Nephron progenitor cell (in vitro differentiated cells): ENCODE results near the gene GJB6.

ENCODE experiments used
- DNase-seq: peaks from one replicate; pipeline ENCODE4 v3.0.0; 2021
- H3K27ac Mint-ChIP-seq: 2 replicates; pipeline ENCODE4 v1.8.0; 2021; ENCODE audit warnings: mild to moderate bottlenecking, moderate library complexity, mixed read lengths
- H3K27me3 Mint-ChIP-seq: 2 replicates; pipeline ENCODE4 v1.8.0; 2021; ENCODE audit warnings: mild to moderate bottlenecking, low read depth, mixed read lengths; ENCODE audit not compliant: poor library complexity
- H3K36me3 Mint-ChIP-seq: 2 replicates; pipeline ENCODE4 v1.8.0; 2021; ENCODE audit warnings: low read depth, mixed read lengths
- H3K4me1 Mint-ChIP-seq: 2 replicates; pipeline ENCODE4 v1.8.0; 2021; ENCODE audit warnings: mixed read lengths
- H3K4me3 Mint-ChIP-seq: 2 replicates; pipeline ENCODE4 v1.8.0; 2021; ENCODE audit warnings: mild to moderate bottlenecking, moderate library complexity, mixed read lengths
- H3K9me3 Mint-ChIP-seq: 2 replicates; pipeline ENCODE4 v1.8.0; 2021; ENCODE audit warnings: mild to moderate bottlenecking, moderate library complexity, mixed read lengths
- CTCF ChIP-seq: fragments of 200-600 bp; sonication (generic); IDR thresholded peaks from 2 replicates; pipeline ENCODE4 v1.5.0; 2021; ENCODE audit warnings: antibody characterized with exemption

GJB6 gene

DNA sequence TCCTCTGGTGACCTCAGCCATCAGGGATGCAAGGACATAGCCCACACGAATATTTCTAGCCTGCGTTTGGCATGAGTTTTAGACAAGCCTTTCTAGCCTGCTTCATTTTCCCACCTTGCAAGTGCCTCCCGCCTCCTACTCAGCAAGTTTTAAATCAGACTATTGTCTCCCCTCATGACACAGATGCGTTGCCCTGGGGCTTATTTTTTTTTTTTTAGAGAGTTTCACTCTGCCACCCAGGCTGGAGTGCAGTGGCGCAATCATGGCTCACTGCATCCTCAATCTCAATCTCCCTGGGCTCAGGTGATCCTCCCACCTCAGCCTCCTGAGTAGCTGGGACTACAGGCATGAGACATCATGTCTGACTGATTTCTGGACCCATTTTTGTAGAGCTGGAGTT, 54.0 kb downstream of the GJB6 start:
- Mint-ChIP-seq H3K4me3 (no peak overlapping the region), H3K9me3 (no peaks in the 10 kb centered on the region), H3K27ac (peak overlapping the region; percentile 50), H3K27me3 (peaks cover 29% of the 10 kb centered on the region), H3K36me3 (no peaks in the 10 kb centered on the region), H3K4me1 (peaks cover 23% of the 10 kb centered on the region)
- TF ChIP-seq CTCF: no peak
- DNase-seq: no peak

DNA sequence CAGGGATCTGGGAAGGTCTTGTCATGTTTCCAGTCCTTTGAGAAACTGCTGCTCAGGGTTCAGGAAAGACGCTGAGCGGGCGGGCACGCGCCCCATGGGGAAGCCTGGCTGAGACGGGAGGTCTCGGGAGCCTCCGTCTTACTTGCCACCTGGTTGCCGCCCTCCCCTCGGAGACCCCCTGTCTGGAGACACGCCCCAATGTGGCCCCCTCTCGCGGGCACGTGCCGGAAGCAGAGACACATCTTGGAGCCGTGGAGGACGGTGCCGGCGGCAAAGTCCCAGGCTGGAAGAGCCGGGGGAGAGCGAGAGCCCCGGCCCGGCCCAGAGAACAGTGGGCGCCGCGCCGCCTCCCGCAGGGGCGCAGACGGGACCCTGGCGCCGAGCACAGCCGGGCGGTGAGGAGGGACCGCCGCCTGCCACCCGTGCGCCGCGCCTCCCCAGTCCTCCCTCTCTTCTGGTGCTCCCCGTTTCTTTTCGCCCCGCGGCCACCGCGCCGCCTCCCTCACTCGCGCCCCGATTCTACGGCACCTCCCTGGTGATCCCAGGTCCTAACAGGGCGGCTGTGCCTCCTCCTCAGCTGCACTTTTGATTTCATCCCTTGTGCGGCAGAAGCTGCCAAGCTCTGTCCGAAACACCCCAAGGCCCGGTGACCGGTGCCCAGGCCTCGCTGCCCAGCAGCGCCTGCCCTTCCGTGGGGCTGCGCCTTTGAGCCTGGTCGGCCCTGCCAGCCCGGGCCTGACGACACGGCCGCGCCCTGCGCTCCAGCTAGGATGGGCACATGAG, 54.9 kb downstream of the GJB6 start:
- TF ChIP-seq CTCF: no peak
- H3K36me3 Mint-ChIP-seq: no peaks in the 10 kb centered on the region
- H3K27me3 Mint-ChIP-seq: peaks cover 27% of the 10 kb centered on the region
- no peak overlapping the region for H3K4me3 Mint-ChIP-seq
- H3K9me3 Mint-ChIP-seq: no peaks in the 10 kb centered on the region
- peaks cover 23% of the 10 kb centered on the region for H3K4me1 Mint-ChIP-seq
- no peak overlapping the region for H3K27ac Mint-ChIP-seq
- no peak for DNase-seq

DNA sequence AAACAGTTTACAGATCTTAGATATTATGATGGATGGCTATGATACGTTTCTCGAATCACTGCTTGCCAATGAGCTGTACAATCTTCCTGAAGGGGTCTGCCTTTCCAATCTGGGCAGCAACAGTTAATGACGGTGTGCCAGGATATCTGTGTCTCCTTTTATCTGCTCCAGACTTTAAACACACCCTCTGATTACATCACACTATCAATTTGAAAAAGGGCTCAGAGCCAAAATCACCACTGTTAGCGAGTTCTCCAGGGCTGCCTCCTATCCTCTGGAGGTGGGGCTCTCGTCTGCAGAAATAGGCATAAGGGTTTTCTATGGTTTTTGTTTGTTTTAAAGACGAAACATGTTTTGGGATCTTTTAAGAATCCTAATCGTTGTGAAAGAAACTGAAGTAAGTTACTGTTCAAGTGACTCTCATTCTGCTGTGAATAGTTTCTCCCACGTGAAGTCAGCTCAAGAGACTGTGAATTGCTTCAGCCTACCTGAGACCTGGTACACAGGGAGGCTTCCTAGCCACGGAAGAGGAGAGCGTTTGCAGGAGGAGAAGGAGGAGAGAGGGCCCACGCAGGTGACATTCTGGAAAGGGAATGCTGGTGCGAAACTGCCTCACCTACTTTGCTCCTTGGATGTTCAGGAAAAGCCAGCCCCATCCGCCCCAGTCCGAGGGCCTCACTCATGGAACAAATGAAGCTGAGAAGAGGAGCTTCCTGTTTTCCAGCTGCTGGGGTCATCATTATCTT, 56.0 kb downstream of the GJB6 start:
- Mint-ChIP-seq H3K36me3 (no peaks in the 10 kb centered on the region), H3K9me3 (no peaks in the 10 kb centered on the region), H3K27ac (no peak overlapping the region), H3K4me1 (peaks cover 23% of the 10 kb centered on the region), H3K4me3 (no peak overlapping the region), H3K27me3 (peaks cover 20% of the 10 kb centered on the region)
- no peak for TF ChIP-seq CTCF
- DNase-seq: no peak

DNA sequence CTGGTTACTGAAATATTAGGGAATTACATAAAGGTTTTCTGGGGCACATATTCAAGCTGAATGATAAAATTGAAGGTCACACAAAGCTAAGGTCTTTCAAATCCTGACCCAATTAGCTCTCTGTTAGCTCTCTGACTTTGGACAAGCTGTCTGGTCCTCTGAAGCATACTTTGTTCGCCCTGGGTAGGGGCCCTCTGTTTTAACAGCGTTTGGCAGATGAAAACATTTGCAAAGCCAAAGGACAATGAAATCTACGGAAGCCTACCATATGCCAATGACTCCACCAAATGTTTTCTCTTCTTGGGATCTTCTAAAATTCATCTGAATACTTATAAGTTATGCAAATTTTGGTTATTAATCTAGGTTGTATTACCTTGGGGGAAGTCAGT, 56.7 kb downstream of the GJB6 start:
- H3K27me3 Mint-ChIP-seq: peaks cover 17% of the 10 kb centered on the region

DNA sequence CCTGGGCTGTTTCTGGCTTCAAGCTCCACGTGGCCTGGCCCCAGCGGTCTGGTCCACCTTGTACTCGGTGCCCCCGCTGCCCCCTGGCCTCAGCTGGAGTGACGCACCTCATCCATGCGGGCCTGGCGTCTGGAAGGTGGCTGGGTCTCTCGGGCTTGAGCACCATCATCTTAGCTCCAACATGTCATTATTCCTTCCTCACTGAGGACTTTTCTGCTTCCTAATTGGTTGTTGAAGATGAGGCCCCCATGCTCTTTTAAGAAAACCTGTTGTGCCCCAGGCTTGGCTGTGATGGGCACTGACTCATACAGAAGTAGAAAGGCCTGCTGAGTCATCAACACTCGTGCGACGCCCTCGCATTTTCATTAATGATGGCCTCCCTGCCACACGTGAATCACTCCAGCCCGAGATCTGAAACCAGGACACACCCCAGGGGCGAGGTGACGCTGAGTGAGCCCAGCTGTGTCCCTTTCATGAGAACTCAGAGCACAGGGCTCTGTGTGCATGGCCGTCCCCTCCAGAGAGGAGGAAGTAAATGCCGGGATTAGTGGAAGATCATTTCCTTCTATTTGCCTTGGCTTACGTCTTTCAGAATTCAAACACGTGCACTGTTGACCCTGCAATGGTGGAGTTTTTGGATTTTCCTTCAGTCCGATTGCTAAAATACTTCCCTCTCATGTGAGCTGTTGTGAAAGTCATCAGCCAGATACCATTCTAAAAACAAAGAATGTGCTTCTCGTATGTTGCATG, 57.3 kb downstream of the GJB6 start:
- Mint-ChIP-seq H3K4me1 (peaks cover 23% of the 10 kb centered on the region), H3K27me3 (peaks cover 15% of the 10 kb centered on the region), H3K9me3 (no peaks in the 10 kb centered on the region), H3K36me3 (no peaks in the 10 kb centered on the region), H3K27ac (no peak overlapping the region), H3K4me3 (no peak overlapping the region)
- DNase-seq: no peak
- no peak for TF ChIP-seq CTCF

More for the DNA sequence above, 56.7 kb downstream of the GJB6 start:
- no peak overlapping the region for H3K27ac Mint-ChIP-seq
- no peaks in the 10 kb centered on the region for H3K36me3 Mint-ChIP-seq
- no peak overlapping the region for H3K4me3 Mint-ChIP-seq
- TF ChIP-seq CTCF: no peak
- no peak for DNase-seq
- peaks cover 23% of the 10 kb centered on the region for H3K4me1 Mint-ChIP-seq
- no peaks in the 10 kb centered on the region for H3K9me3 Mint-ChIP-seq
